Thymus (tissue), 11 donors: Measurements from ENCODE around the gene ERBB2. TPM values are rescaled to one million over a fixed set of nuclear protein-coding genes. Genes with fewer than 3 reads are reported as not detected.
"Not testable (repeated sequence)": the region's sequence is repeated elsewhere in the genome, so short reads cannot be mapped to it uniquely, and the experiment has no call there.

Source experiments
- DNase-seq, 9 donors: peaks; one replicate each; pipeline ENCODE4 v3.0.0-alpha.2; 2013; ENCODE audit warnings: low spot score in 9 of 9, low read depth in 6 of 9, missing footprints in 1 of 9
- H3K27ac ChIP-seq, 2 donors: one replicate each; pipeline ENCODE4 v1.5.1; 2013; ENCODE audit warnings: control low read depth in 1 of 2, low read depth in 1 of 2, low read length in 1 of 2, mild to moderate bottlenecking in 1 of 2, moderate library complexity in 1 of 2
- H3K27me3 ChIP-seq, 2 donors: one replicate each; pipeline ENCODE4 v1.5.1; 2013; ENCODE audit warnings: low read length in 1 of 2; ENCODE audit not compliant: control insufficient read depth in 2 of 2, insufficient read depth in 1 of 2
- H3K36me3 ChIP-seq, 2 donors: one replicate each; pipeline ENCODE4 v1.5.1; 2013; ENCODE audit warnings: low read length in 1 of 2, mild to moderate bottlenecking in 1 of 2, moderate library complexity in 1 of 2; ENCODE audit not compliant: control insufficient read depth in 2 of 2, insufficient read depth in 2 of 2
- H3K4me1 ChIP-seq, 2 donors: one replicate each; pipeline ENCODE4 v1.5.1; 2013; ENCODE audit warnings: low read length in 2 of 2; ENCODE audit not compliant: control insufficient read depth in 2 of 2, insufficient read depth in 2 of 2
- H3K4me3 ChIP-seq, 2 donors: one replicate each; pipeline ENCODE4 v1.5.1; 2013; ENCODE audit warnings: low read length in 2 of 2, control low read depth in 1 of 2, mild to moderate bottlenecking in 1 of 2
- H3K9me3 ChIP-seq, 2 donors: one replicate each; pipeline ENCODE4 v1.5.1; 2013; ENCODE audit warnings: low read length in 1 of 2, mild to moderate bottlenecking in 1 of 2; ENCODE audit not compliant: control insufficient read depth in 2 of 2, insufficient read depth in 1 of 2
- WGBS: extraction: QIAGEN DNeasy Blood & Tissue Kit; methylation state at CpG from one replicate; pipeline ENCODE4 v1.1.7; 2013; 5-methylcytosine and 5-hydroxymethylcytosine counted together
- polyA plus RNA-seq: library from polyadenylated mRNA; stranded (reverse); fragments of 200-250 nt; gene quantifications from one replicate; pipeline ENCODE4 v1.2.3, GENCODE V29; 2013
- total RNA-seq: library from RNA; stranded (reverse); fragments of 120-200 nt; gene quantifications from one replicate; pipeline ENCODE4 v1.2.4, GENCODE V29; 2013
- donor health status: healthy.

The ERBB2 gene
- total and polyA plus RNA-seq, 2 donors, result 6.1 to 14.3 TPM

- Histone ChIP-seq H3K4me3 (no peak overlapping the region), H3K36me3 (no peaks in the 10 kb centered on the region), H3K9me3 (peaks cover 0 to 5% of the 10 kb centered on the region in 2 donors), H3K4me1 (peaks cover 17 to 38% of the 10 kb centered on the region in 2 donors), H3K27me3 (peaks cover 6 to 58% of the 10 kb centered on the region in 2 donors), H3K27ac (no peak overlapping the region)
- WGBS, result 91% methylated on average over 18 of the region's 18 CpGs
- DNase-seq, result no peak
Observed at GRCh38 chr17:39742126-39742855, 42.4 kb downstream of the ERBB2 start.

DNA sequence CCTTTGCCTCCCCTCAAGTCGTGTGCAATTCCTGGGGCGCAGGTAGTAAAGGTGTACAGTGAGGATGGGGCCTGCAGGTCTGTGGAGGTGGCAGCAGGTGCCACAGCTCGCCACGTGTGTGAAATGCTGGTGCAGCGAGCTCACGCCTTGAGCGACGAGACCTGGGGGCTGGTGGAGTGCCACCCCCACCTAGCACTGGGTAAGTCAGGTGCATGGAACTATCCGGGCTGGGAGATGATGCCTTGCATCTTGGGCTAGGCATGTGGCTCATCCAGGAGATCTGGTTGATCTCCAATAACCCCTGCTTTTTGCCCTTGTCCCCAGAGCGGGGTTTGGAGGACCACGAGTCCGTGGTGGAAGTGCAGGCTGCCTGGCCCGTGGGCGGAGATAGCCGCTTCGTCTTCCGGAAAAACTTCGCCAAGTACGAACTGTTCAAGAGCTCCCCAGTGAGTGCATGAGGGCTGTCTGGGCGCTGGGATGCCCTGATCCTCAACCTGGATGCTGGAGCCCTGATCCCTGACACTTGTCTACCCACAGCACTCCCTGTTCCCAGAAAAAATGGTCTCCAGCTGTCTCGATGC is 43.1 kb downstream of the ERBB2 start:
- Histone ChIP-seq H3K27me3 (peaks cover 6 to 51% of the 10 kb centered on the region in 2 donors), H3K27ac (no peak overlapping the region), H3K4me3 (no peak overlapping the region), H3K36me3 (no peaks in the 10 kb centered on the region), H3K4me1 (peaks cover 12 to 32% of the 10 kb centered on the region in 2 donors), H3K9me3 (peaks cover 0 to 2% of the 10 kb centered on the region in 2 donors)
- DNase-seq, result no peak
- WGBS, result 90% methylated on average over 21 of the region's 21 CpGs

GRCh38 chr17:39744075-39744835 is 44.4 kb downstream of the ERBB2 start:
- WGBS, result 88% methylated on average over 16 of the region's 16 CpGs
- Histone ChIP-seq H3K9me3 (no peaks in the 10 kb centered on the region), H3K27ac (no peak overlapping the region), H3K36me3 (no peaks in the 10 kb centered on the region), H3K27me3 (peaks cover 6 to 38% of the 10 kb centered on the region in 2 donors), H3K4me3 (no peak overlapping the region), H3K4me1 (peaks cover 4 to 20% of the 10 kb centered on the region in 2 donors)
- no peak for DNase-seq

DNA sequence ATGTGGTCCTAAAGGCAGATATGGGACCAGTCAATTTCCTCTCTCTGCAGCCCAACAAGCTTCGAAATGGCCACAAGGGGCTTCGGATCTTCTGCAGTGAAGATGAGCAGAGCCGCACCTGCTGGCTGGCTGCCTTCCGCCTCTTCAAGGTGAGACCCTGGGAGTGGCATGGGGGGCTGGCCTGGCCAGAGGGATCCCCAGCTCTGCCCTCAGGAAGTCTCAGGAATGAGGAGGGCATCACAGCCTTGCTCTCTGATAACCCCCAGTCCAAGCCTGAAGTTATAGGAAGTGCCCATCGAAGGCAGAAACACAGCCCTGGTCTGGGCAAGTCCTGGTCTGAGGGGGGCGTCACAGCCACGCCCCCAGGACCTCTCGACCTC is 45.0 kb downstream of the ERBB2 start:
- peaks cover 0 to 2% of the 10 kb centered on the region in 2 donors for H3K9me3 ChIP-seq
- H3K4me1 ChIP-seq, result peaks cover 0 to 16% of the 10 kb centered on the region in 2 donors
- no peak overlapping the region for H3K27ac ChIP-seq
- DNase-seq, result no peak
- no peak overlapping the region for H3K4me3 ChIP-seq
- H3K27me3 ChIP-seq, result peaks cover 3 to 33% of the 10 kb centered on the region in 2 donors
- no peaks in the 10 kb centered on the region for H3K36me3 ChIP-seq
- WGBS, result 91% methylated on average over 8 of the region's 8 CpGs

DNA sequence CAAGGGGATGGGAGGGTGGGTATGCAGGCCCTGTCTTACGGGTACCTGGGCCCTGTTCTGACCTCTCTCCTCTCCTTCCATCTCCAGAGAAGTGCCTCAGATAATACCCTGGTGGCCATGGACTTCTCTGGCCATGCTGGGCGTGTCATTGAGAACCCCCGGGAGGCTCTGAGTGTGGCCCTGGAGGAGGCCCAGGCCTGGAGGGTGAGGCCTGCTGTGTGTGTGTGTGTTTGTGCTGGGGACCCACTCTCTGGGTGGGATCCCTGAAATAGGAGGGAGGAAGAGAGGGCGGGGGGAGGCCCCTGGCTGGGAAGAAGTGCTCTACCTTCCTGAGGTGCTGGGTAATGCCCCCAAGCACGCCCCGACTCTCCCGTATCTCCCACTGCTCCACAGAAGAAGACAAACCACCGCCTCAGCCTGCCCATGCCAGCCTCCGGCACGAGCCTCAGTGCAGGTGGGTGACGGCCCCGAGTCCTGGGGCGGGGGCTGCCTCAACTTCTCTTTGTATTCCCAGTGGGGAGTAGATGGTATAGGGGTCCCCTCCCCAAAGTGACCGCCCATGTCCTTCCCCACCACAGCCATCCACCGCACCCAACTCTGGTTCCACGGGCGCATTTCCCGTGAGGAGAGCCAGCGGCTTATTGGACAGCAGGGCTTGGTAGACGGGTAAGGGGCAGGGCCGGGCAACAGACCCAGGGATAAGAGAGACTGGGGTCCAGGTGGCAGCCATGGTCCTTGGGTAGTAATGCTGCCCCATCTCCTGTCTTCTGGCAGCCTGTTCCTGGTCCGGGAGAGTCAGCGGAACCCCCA is 45.7 kb downstream of the ERBB2 start:
- Histone ChIP-seq H3K9me3 (peaks cover 0 to 9% of the 10 kb centered on the region in 2 donors), H3K27ac (no peak overlapping the region), H3K27me3 (peaks cover 3 to 25% of the 10 kb centered on the region in 2 donors), H3K4me1 (peaks cover 0 to 10% of the 10 kb centered on the region in 2 donors), H3K4me3 (no peak overlapping the region), H3K36me3 (no peaks in the 10 kb centered on the region)
- 96% methylated on average over 23 of the region's 23 CpGs for WGBS
- DNase-seq, result no peak

DNA sequence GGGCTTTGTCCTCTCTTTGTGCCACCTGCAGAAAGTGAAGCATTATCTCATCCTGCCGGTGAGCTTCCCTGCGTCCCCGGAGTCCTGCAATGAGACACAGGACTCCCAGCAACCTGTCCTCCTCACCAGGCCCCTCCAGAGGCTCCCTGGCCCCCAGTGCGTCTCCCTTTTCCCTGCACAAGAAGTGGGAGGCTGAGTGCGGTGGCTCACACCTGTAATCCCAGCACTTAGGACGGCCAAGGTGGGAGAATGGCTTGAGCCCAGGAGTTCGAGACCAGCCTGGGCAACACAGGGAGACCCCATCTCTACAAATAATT is 46.2 kb downstream of the ERBB2 start:
- no peak for DNase-seq
- WGBS, result 96% methylated on average over 7 of the region's 7 CpGs

GRCh38 chr17:39747745-39748144 is 47.9 kb downstream of the ERBB2 start:
- Histone ChIP-seq H3K4me1 (peaks cover 0 to 14% of the 10 kb centered on the region in 2 donors), H3K27ac (no peak overlapping the region), H3K4me3 (no peak overlapping the region), H3K9me3 (peaks cover 0 to 12% of the 10 kb centered on the region in 2 donors), H3K27me3 (peaks cover under 1 to 10% of the 10 kb centered on the region in 2 donors), H3K36me3 (no peaks in the 10 kb centered on the region)
- no peak for DNase-seq
- WGBS, result 97% methylated on average over 4 of the region's 4 CpGs

More for the DNA sequence above, 46.2 kb downstream of the ERBB2 start:
- H3K4me1 ChIP-seq, result peaks cover 0 to 4% of the 10 kb centered on the region in 2 donors
- peaks cover 3 to 20% of the 10 kb centered on the region in 2 donors for H3K27me3 ChIP-seq
- no peak overlapping the region for H3K4me3 ChIP-seq
- H3K36me3 ChIP-seq, result no peaks in the 10 kb centered on the region
- peaks cover 0 to 9% of the 10 kb centered on the region in 2 donors for H3K9me3 ChIP-seq
- no peak overlapping the region for H3K27ac ChIP-seq

GRCh38 chr17:39748444-39749034 is 48.7 kb downstream of the ERBB2 start:
- H3K4me1 ChIP-seq, result peaks cover 5 to 22% of the 10 kb centered on the region in 2 donors
- DNase-seq, H3K27ac ChIP-seq, H3K27me3 ChIP-seq, H3K36me3 ChIP-seq, H3K4me3 ChIP-seq: not testable (repeated sequence)
- WGBS, result 98% methylated on average over 8 of the region's 8 CpGs
- H3K9me3 ChIP-seq, result peaks cover 0 to 12% of the 10 kb centered on the region in 2 donors
